Liver (tissue), 9 donors: ENCODE results near the gene PSMB3. TPM values are rescaled to one million over a fixed set of nuclear protein-coding genes. Genes with fewer than 3 reads are reported as not detected.

Source experiments
- DNase-seq: peaks from one replicate; pipeline ENCODE4 v3.0.0-alpha.2; 2017; ENCODE audit warnings: low spot score
- H3K27ac ChIP-seq, 2 donors: one replicate each; pipeline ENCODE4 v1.7.0; 2013; ENCODE audit warnings: inconsistent platforms in 2 of 2, low read length in 2 of 2, control low read depth in 1 of 2, low read depth in 1 of 2, mild to moderate bottlenecking in 1 of 2
- H3K27me3 ChIP-seq, 4 donors: one replicate each; pipeline versions ENCODE4 v1.6.1 to v1.7.0; 2013; ENCODE audit warnings: low read length in 3 of 4, inconsistent platforms in 1 of 4, mild to moderate bottlenecking in 1 of 4, moderate library complexity in 1 of 4; ENCODE audit not compliant: control insufficient read depth in 4 of 4, insufficient read depth in 4 of 4
- H3K36me3 ChIP-seq, 4 donors: one replicate each; pipeline versions ENCODE4 v1.6.1 to v1.7.0; 2013; ENCODE audit warnings: low read length in 3 of 4, mild to moderate bottlenecking in 3 of 4, low read depth in 1 of 4, moderate library complexity in 1 of 4; ENCODE audit not compliant: control insufficient read depth in 4 of 4, insufficient read depth in 3 of 4
- H3K4me1 ChIP-seq, 4 donors: one replicate each; pipeline versions ENCODE4 v1.6.1 to v1.7.0; 2013; ENCODE audit warnings: low read length in 3 of 4, mild to moderate bottlenecking in 3 of 4, moderate library complexity in 1 of 4; ENCODE audit not compliant: control insufficient read depth in 4 of 4, insufficient read depth in 4 of 4
- H3K4me3 ChIP-seq, 3 donors: one replicate each; pipeline versions ENCODE4 v1.6.1 to v1.7.0; 2013; ENCODE audit warnings: low read length in 3 of 3, control low read depth in 1 of 3, low read depth in 1 of 3, mild to moderate bottlenecking in 1 of 3
- H3K9ac ChIP-seq, 2 donors: one replicate each; pipeline ENCODE4 v1.7.0; 2013; ENCODE audit warnings: low read length in 2 of 2, mild to moderate bottlenecking in 2 of 2, moderate library complexity in 2 of 2, control low read depth in 1 of 2, low read depth in 1 of 2
- H3K9me3 ChIP-seq, 4 donors: one replicate each; pipeline versions ENCODE4 v1.6.1 to v1.7.0; 2013; ENCODE audit warnings: low read length in 3 of 4; ENCODE audit not compliant: control insufficient read depth in 4 of 4
- EGR1 ChIP-seq, 2 donors: IDR thresholded peaks; 2 replicates each; pipeline ENCODE4 v1.6.1; 2016 to 2018; ENCODE audit warnings: antibody characterized with exemption in 2 of 2, low read depth in 2 of 2
- FOXA1 ChIP-seq: IDR thresholded peaks from 2 replicates; pipeline ENCODE4 v1.6.1; 2016; ENCODE audit warnings: antibody characterized with exemption
- GABPA ChIP-seq, 2 donors: IDR thresholded peaks in 1 of 2; conservative IDR thresholded peaks in 1 of 2; 2 replicates each; pipeline ENCODE4 v1.6.1; 2016; ENCODE audit warnings: antibody characterized with exemption in 2 of 2, mild to moderate bottlenecking in 1 of 2, moderate library complexity in 1 of 2
- HNF4A ChIP-seq, 2 donors: conservative IDR thresholded peaks; 2 replicates each; pipeline ENCODE4 v1.6.1; 2016; ENCODE audit warnings: antibody characterized with exemption in 2 of 2, mild to moderate bottlenecking in 2 of 2
- NR2F2 ChIP-seq: IDR thresholded peaks from 2 replicates; pipeline ENCODE4 v1.6.1; 2016; ENCODE audit warnings: antibody characterized with exemption
- RAD21 ChIP-seq, 2 donors: IDR thresholded peaks; 2 replicates each; pipeline ENCODE4 v1.6.1; 2016; ENCODE audit warnings: antibody characterized with exemption in 2 of 2, mild to moderate bottlenecking in 2 of 2
- REST ChIP-seq: IDR thresholded peaks from 2 replicates; pipeline ENCODE4 v1.6.1; 2016; ENCODE audit warnings: antibody characterized with exemption, mild to moderate bottlenecking
- RXRA ChIP-seq, 2 donors: IDR thresholded peaks; 2 replicates each; pipeline ENCODE4 v1.6.1; 2017 to 2018; ENCODE audit warnings: antibody characterized with exemption in 2 of 2, mild to moderate bottlenecking in 1 of 2
- SP1 ChIP-seq: IDR thresholded peaks from 2 replicates; pipeline ENCODE4 v1.6.1; 2018; ENCODE audit warnings: antibody characterized with exemption, mild to moderate bottlenecking
- YY1 ChIP-seq: IDR thresholded peaks from 2 replicates; pipeline ENCODE4 v1.6.1; 2016; ENCODE audit warnings: antibody characterized with exemption, mild to moderate bottlenecking
- WGBS: extraction: QIAGEN DNeasy Blood & Tissue Kit; methylation state at CpG from one replicate; pipeline ENCODE4 v1.1.7; 2013; 5-methylcytosine and 5-hydroxymethylcytosine counted together
- polyA plus RNA-seq, 2 donors: library from polyadenylated mRNA; stranded (reverse) in 1 of 2; unstranded in 1 of 2; fragments of 200-250 nt in 1 of 2; fragments of >200 nt in 1 of 2; fragmentation: Nextera tagmentation in 1 of 2; extraction: Ambion mirVana in 1 of 2; gene quantifications; one replicate each; pipeline versions ENCODE4 v1.2.1 to v1.2.3, GENCODE V29; 2013 to 2015
- total RNA-seq, 2 donors: library from RNA; depleted of rRNA; stranded (reverse); fragments of >200 nt; gene quantifications; one replicate each; pipeline ENCODE4 v1.2.3, GENCODE V29; 2014
- donor health status: healthy.
- donor health status: healthy.
- donor health status: healthy.
- donor health status: healthy.
- donor health status: healthy.

Gene PSMB3
- total and polyA plus RNA-seq, 4 donors, result 121 to 279 (median 169) TPM

GRCh38 chr17:38741461-38741860 is 11.1 kb upstream of the PSMB3 start:
- 75% methylated on average over 5 of the region's 5 CpGs for WGBS
- H3K4me1 ChIP-seq, result peaks cover 6 to 17% (median 11%) of the 10 kb centered on the region in 4 donors
- DNase-seq, result no peak

GRCh38 chr17:38741921-38742410 is 10.6 kb upstream of the PSMB3 start:
- Histone ChIP-seq H3K9ac (no peak overlapping the region), H3K9me3 (no peaks in the 10 kb centered on the region), H3K4me3 (no peak overlapping the region), H3K36me3 (no peaks in the 10 kb centered on the region), H3K27ac (peak overlapping the region; percentile 39 to 66), H3K27me3 (no peaks in the 10 kb centered on the region), H3K4me1 (peaks cover 6 to 22% (median 11%) of the 10 kb centered on the region in 4 donors)
- peak; percentile 43 to 71 for TF ChIP-seq HNF4A (conservative IDR thresholded peaks at IDR 0.05)
- no peak for TF ChIP-seq GABPA (IDR thresholded peaks at IDR 0.05 in 1 of 2, conservative IDR thresholded peaks at IDR 0.05 in 1 of 2)
- TF ChIP-seq YY1, result no peak
- TF ChIP-seq RXRA (IDR thresholded peaks at IDR 0.05), result peak in 1 of 2 donors; percentile 34
- WGBS, result 26% methylated on average over 7 of the region's 7 CpGs
- no peak for DNase-seq

More at GRCh38 chr17:38741461-38741860, 11.1 kb upstream of the PSMB3 start:
- peak overlapping the region; percentile 39 to 66 for H3K27ac ChIP-seq
- H3K36me3 ChIP-seq, result no peaks in the 10 kb centered on the region
- H3K9ac ChIP-seq, result no peak overlapping the region
- no peak overlapping the region for H3K4me3 ChIP-seq
- H3K9me3 ChIP-seq, result no peaks in the 10 kb centered on the region
- TF ChIP-seq FOXA1, result no peak
- TF ChIP-seq REST, result no peak
- no peaks in the 10 kb centered on the region for H3K27me3 ChIP-seq

- Histone ChIP-seq H3K36me3 (no peaks in the 10 kb centered on the region), H3K27me3 (no peaks in the 10 kb centered on the region), H3K4me3 (no peak overlapping the region), H3K4me1 (peaks cover 6 to 27% (median 12%) of the 10 kb centered on the region in 4 donors), H3K9me3 (no peaks in the 10 kb centered on the region), H3K27ac (peak overlapping the region; percentile 6 to 66), H3K9ac (no peak overlapping the region)
- DNase-seq, result no peak
- TF ChIP-seq NR2F2 (no peak), SP1 (no peak), RAD21 (IDR thresholded peaks at IDR 0.05) (no peak), EGR1 (IDR thresholded peaks at IDR 0.05; ENCODE audit: low read depth in 2 of 2) (no peak), HNF4A (conservative IDR thresholded peaks at IDR 0.05) (no peak)
- WGBS, result 72% methylated on average over 22 of the region's 22 CpGs
These were observed 9.9 kb upstream of the PSMB3 start for GRCh38 chr17:38742411-38743308.
